GM21825 (cell line): ENCODE results near the gene MCMBP.
"Not testable (repeated sequence)": the region's sequence is repeated elsewhere in the genome, so short reads cannot be mapped to it uniquely, and the experiment has no call there.

Source experiments
- ATAC-seq: cut with Tn5 transposase; IDR thresholded peaks from one replicate; pipeline ENCODE4 v1.9.1; 2021; ENCODE audit warnings: mild to moderate bottlenecking, moderate library complexity; ENCODE audit not compliant: unreplicated experiment

The MCMBP gene

DNA sequence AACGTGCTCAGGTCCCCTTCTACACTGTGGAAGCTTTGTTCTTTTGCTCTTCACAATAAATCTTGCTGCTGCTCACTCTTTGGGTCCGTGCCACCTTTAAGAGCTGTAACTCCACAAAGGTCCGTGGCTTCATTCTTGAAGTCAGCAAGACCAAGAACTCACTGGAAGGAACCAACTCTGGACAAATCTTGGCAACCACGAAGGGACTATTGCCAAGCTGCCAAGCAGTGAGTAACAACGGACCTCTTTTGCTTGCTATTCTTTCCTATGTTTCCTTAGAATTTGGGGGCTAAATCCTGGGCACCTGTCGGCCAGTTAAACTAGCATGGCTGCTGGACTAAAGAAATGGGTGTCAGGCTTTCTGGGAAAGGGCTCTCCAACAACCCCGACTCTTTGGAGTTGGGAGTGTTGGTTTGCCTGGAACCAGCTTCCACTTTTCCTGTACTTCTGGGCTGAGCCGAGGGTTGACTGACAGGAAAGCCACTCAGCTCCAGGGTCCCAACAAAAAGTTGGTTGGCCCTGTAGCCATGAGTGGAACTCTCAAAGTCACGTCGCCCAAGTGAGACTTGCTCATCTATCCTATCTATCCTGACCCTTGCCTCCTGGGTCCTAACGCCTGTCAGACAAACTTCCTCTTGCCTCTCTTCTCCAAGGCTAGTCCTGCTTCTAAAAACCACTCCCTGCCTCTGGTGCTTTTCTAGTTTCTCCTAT lies 11.4 kb upstream of the MCMBP start:
- not testable (repeated sequence) for ATAC-seq

- no peak for ATAC-seq
Observed at GRCh38 chr10:119878524-119878923, 5.9 kb upstream of the MCMBP start.

DNA sequence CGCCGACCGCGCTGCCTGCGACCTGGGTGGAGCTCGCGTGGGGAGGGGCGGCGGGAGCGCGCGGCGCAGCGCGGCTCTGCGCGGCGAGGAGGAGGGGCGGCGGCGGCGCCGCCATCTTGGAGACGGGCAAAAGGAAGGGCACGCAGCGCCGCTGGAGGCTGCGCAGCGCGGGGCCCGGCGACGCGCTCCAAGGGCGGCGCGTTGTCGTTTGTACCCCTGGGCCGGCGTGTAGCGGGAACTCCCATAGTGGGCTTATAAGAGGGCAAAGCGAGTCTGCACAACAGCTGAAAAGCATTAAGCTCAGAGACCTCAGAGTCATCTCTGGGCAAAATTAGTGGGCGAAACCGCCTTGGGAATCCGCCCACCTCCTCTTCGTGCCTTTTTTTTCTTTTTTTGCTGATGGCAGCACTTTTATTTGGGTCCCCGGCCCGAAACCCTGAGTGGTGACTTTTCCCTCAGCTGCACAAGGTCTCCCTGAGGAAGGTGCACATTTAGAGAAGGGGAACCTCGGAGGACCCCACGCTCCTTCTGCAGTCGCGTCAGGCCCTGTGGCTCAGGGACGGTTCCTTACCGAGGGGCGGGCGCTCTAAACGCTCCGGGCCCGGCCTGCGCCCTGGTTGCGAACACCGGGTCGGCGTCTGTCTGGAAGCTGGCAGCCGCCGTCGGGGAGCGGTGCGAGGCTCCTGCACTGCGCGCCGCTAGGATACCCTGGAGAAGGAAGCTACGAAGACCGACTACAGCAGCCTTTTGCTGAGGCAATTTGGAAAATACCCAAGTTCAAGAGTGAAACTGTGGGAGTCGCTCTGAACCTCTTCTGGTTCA lies 428 bp upstream of the MCMBP start:
- peak; percentile 90 for ATAC-seq

- peak; percentile 42 for ATAC-seq
Observed at GRCh38 chr10:119871881-119872609, 598 bp downstream of the MCMBP start.

DNA sequence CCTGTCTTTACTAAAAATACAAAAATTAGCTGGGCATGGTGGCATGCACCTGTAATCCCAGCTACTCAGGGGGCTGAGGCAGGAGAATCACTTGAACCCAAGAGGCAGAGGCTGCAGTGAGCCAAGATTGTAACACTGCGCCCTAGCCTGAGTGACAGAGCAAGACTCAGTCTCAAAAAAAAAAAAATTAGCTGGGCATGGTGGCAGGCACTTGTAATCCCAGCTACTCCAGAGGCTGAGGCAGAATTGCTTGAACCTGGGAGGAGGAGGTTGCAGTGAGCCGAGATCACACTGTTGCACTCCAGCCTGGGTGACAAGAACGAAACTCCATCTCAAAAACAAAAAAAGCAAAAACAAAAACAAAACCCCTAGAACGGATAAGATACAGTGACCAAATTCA lies 3.2 kb downstream of the MCMBP start:
- not testable (repeated sequence) for ATAC-seq

DNA sequence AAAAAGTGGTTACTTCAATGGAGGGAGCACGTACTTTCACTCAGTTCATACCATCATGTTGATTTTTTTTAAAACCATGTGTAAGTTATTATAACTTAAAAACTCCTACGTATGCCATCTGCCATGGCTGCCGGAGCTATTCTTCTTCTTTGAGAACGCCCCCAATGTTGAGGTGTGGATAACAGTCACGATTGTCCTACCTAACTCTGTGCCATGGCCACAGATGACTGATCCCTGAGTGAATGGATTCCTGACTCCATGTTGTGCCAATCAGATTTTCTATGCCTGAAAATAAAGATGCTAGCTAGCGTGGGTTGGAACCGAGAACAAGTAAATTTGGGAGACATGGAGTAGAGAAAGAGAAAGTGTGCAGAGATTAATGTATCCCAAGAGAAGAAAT lies 5.3 kb downstream of the MCMBP start:
- ATAC-seq = no peak

- no peak for ATAC-seq
Observed at GRCh38 chr10:119865699-119866240, 6.9 kb downstream of the MCMBP start.

DNA sequence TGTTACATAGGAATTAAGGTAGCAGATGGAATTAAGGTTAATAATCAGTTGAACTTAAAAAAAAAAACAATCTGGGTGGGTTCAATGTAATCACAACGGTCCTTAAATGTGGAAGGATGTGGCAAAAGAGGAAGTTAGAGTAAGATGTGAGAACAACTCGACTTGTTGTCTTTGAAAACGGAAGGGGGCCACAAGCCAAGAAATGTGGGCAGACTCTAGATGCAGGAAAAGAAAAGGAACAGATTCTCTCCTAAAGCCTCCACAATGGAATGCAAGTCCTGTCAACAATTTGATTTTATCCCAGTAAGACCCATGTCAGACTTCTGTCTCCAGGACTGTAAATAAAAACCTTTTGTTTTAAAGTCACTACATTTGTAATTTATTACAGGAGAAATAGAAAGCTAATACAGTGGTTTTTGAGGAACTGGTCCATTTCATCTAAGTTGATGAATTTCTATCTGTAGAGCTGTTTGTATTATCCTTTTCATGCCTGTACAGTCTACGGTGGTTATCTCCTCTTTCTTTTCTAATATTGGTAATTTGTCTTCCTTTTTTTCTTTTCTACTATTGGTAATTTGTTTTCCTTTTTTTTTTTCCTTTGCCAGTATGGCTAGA lies 8.6 kb downstream of the MCMBP start:
- no peak for ATAC-seq

- ATAC-seq = no peak
Observed at GRCh38 chr10:119862524-119862923, 10.1 kb downstream of the MCMBP start.

- no peak for ATAC-seq
Observed at GRCh38 chr10:119860866-119861607, 11.6 kb downstream of the MCMBP start.

GRCh38 chr10:119859420-119860258 lies 13.0 kb downstream of the MCMBP start:
- no peak for ATAC-seq

- ATAC-seq = no peak
Observed at GRCh38 chr10:119858063-119858462, 14.6 kb downstream of the MCMBP start.

GRCh38 chr10:119853574-119853973 lies 19.1 kb downstream of the MCMBP start:
- ATAC-seq = no peak

DNA sequence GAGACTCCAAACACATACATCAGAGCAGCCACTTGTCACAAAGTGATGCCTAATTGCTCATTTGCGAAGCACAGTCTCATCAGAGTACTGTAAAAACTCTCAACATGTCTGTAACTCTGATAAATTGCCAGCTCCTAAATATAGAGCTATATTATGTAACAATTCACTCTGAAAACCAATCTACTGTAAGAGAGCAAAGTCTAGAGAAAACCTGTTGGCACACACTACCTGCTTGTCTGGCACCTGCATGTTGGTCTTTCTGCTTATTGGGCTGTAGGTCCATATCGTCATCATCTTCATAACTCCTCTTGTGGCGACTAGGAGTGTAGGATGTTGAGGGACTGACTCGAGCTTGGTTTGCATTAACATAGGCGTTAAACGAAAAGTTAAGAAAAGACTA lies 19.8 kb downstream of the MCMBP start:
- no peak for ATAC-seq

- no peak for ATAC-seq
Observed at GRCh38 chr10:119852277-119852676, 20.4 kb downstream of the MCMBP start.

DNA sequence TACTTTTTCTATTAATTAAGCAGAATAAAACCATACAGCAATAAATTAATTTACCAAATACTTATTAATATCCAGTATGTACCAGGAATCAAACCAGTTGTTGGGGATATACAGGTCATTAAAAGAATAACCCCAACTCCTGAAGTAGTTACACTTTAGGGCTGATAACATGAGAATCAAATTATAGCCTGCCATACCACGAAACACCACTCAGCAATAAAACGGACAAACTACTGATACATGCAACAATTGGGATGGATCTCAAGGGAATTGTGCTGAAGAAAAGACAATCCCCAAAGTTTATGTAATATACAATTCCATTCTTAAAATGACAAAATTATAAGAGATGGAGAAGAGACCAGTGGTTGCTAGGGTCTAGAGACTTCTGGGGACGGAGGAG lies 22.7 kb downstream of the MCMBP start:
- ATAC-seq = no peak

DNA sequence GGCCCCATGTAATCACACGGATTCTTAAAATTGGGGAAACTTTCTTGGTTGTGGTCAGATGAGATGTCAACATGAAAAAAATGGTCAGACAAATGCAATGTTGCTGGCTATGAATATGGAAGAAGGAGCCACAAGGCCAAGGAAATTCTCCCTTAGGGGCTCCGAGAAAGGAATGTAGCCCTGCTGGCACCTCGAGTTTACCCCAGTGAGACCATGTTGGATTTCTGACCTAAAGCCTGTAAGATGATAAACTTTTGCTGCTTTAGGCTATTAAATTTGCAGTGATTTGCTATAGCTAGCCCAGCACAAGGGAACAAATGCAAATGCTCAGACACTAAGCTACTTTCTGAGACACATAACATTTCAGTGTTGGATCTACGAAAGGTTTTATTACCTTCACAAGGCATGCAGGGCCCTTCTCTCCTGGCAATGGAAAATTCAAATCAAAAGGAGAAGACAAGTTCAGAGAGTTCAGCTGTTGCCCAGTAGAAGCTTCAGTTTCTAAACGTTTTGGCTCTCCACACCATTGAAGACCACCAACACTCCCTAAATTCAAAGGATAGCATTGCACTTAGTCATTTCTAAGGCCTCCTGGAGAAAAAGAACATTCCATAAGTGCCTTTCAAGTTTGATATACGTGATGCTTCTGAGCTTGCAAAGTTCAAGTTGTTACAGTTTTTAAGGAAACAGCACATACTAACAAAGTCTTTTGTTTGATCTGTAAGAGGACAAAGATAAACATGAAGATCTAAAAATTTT lies 23.4 kb downstream of the MCMBP start:
- ATAC-seq = no peak

GRCh38 chr10:119845656-119846055 lies 27.0 kb downstream of the MCMBP start:
- ATAC-seq = no peak

GRCh38 chr10:119834188-119834587 lies 38.5 kb downstream of the MCMBP start:
- no peak for ATAC-seq
